CD4-positive, alpha-beta T cell treated with Interleukin-15 for 1 hour (primary cell): ENCODE data around the gene CRHR2.
A peak's percentile ranks its signal among the peaks of the same experiment; 100 is the strongest.
"Not testable (repeated sequence)": the region's sequence is repeated elsewhere in the genome, so short reads cannot be mapped to it uniquely, and the experiment has no call there.

Experiments
- DNase-seq: peaks from one replicate; pipeline ENCODE4 v3.0.0-alpha.2; 2020

Gene CRHR2

GRCh38 chr7:30682212-30683083 is at the start of gene CRHR2:
Gene CRHR2 (minus strand): TSS chr7:30682456. CDS start chr7:30682280, 176 bp downstream.
- no peak for DNase-seq

GRCh38 chr7:30731581-30731980 is 49.3 kb upstream of the CRHR2 start:
- no peak for DNase-seq

- no peak for DNase-seq
Measured at GRCh38 chr7:30730996-30731395, 48.7 kb upstream of the CRHR2 start.

GRCh38 chr7:30730097-30730496 is 47.8 kb upstream of the CRHR2 start:
- DNase-seq = no peak

- no peak for DNase-seq
Measured at GRCh38 chr7:30729642-30730041, 47.4 kb upstream of the CRHR2 start.

GRCh38 chr7:30728591-30729100 is 46.4 kb upstream of the CRHR2 start:
- no peak for DNase-seq

- DNase-seq = peak; percentile 39
Measured at GRCh38 chr7:30727061-30727945, 45.0 kb upstream of the CRHR2 start.

- DNase-seq = no peak
Measured at GRCh38 chr7:30726296-30727006, 44.2 kb upstream of the CRHR2 start.

GRCh38 chr7:30723776-30724175 is 41.5 kb upstream of the CRHR2 start:
- DNase-seq = no peak

- DNase-seq = no peak
Measured at GRCh38 chr7:30722671-30723070, 40.4 kb upstream of the CRHR2 start.

- no peak for DNase-seq
Measured at GRCh38 chr7:30722187-30722586, 39.9 kb upstream of the CRHR2 start.

GRCh38 chr7:30721211-30721610 is 39.0 kb upstream of the CRHR2 start:
- DNase-seq = no peak

GRCh38 chr7:30719434-30719833 is 37.2 kb upstream of the CRHR2 start:
- not testable (repeated sequence) for DNase-seq

GRCh38 chr7:30717181-30717580 is 34.9 kb upstream of the CRHR2 start:
- no peak for DNase-seq

GRCh38 chr7:30714129-30714528 is 31.9 kb upstream of the CRHR2 start:
- DNase-seq = no peak

GRCh38 chr7:30713392-30713791 is 31.1 kb upstream of the CRHR2 start:
- DNase-seq = no peak

- DNase-seq = no peak
Measured at GRCh38 chr7:30710669-30711068, 28.4 kb upstream of the CRHR2 start.

- no peak for DNase-seq
Measured at GRCh38 chr7:30709549-30709948, 27.3 kb upstream of the CRHR2 start.

- no peak for DNase-seq
Measured at GRCh38 chr7:30708983-30709382, 26.7 kb upstream of the CRHR2 start.

- no peak for DNase-seq
Measured at GRCh38 chr7:30708412-30708811, 26.2 kb upstream of the CRHR2 start.

GRCh38 chr7:30707391-30708357 is 25.4 kb upstream of the CRHR2 start:
- no peak for DNase-seq

GRCh38 chr7:30706908-30707307 is 24.7 kb upstream of the CRHR2 start:
- DNase-seq = no peak
